GM21576 (cell line): ENCODE measurements around the gene KIAA0825.

ENCODE experiments used
- ATAC-seq: cut with Tn5 transposase; IDR thresholded peaks from one replicate; pipeline ENCODE4 v1.9.1; 2021; ENCODE audit warnings: mild to moderate bottlenecking, moderate library complexity; ENCODE audit not compliant: unreplicated experiment

KIAA0825 gene

GRCh38 chr5:94329115-94329514 lies 289.3 kb downstream of the KIAA0825 start:
- no peak for ATAC-seq

- no peak for ATAC-seq
Measured at GRCh38 chr5:94326586-94326985, 291.8 kb downstream of the KIAA0825 start.

- ATAC-seq: no peak
Measured at GRCh38 chr5:94316916-94317838, 301.2 kb downstream of the KIAA0825 start.

- ATAC-seq: no peak
Measured at GRCh38 chr5:94314460-94315131, 303.8 kb downstream of the KIAA0825 start.

- no peak for ATAC-seq
Measured at GRCh38 chr5:94313696-94314095, 304.7 kb downstream of the KIAA0825 start.

GRCh38 chr5:94313188-94313587 lies 305.2 kb downstream of the KIAA0825 start:
- ATAC-seq: no peak

GRCh38 chr5:94312298-94312697 lies 306.1 kb downstream of the KIAA0825 start:
- ATAC-seq: no peak

- ATAC-seq: no peak
Measured at GRCh38 chr5:94310833-94311232, 307.6 kb downstream of the KIAA0825 start.

- ATAC-seq: no peak
Measured at GRCh38 chr5:94309141-94309540, 309.3 kb downstream of the KIAA0825 start.

- no peak for ATAC-seq
Measured at GRCh38 chr5:94308442-94308841, 310.0 kb downstream of the KIAA0825 start.

- no peak for ATAC-seq
Measured at GRCh38 chr5:94304146-94304545, 314.3 kb downstream of the KIAA0825 start.

GRCh38 chr5:94288937-94289336 lies 329.5 kb downstream of the KIAA0825 start:
- no peak for ATAC-seq

- ATAC-seq: no peak
Measured at GRCh38 chr5:94285984-94286383, 332.4 kb downstream of the KIAA0825 start.

GRCh38 chr5:94283093-94283492 lies 335.3 kb downstream of the KIAA0825 start:
- ATAC-seq: no peak

GRCh38 chr5:94281236-94281801 lies 337.1 kb downstream of the KIAA0825 start:
- ATAC-seq: no peak

- ATAC-seq: no peak
Measured at GRCh38 chr5:94276751-94277150, 341.7 kb downstream of the KIAA0825 start.

GRCh38 chr5:94276048-94276447 lies 342.4 kb downstream of the KIAA0825 start:
- ATAC-seq: no peak

GRCh38 chr5:94274707-94275106 lies 343.7 kb downstream of the KIAA0825 start:
- ATAC-seq: no peak

- ATAC-seq: no peak
Measured at GRCh38 chr5:94268226-94268625, 350.2 kb downstream of the KIAA0825 start.

GRCh38 chr5:94267350-94267899 lies 351.0 kb downstream of the KIAA0825 start:
- no peak for ATAC-seq

GRCh38 chr5:94266170-94266569 lies 352.2 kb downstream of the KIAA0825 start:
- no peak for ATAC-seq
